Activated CD4-positive, alpha-beta T cell treated with anti-CD3 and anti-CD28 coated beads, Interleukin-2, Interleukin-6, amounts not matched to agents 100 ng/mL and 50 ng/mL, durations not matched to agents 16 hours and 8 hours (primary cell): Measurements from ENCODE around the gene EHD1.

Source experiments
- DNase-seq: peaks from one replicate; pipeline ENCODE4 v3.0.0-alpha.2; 2020

EHD1 gene

GRCh38 chr11:64841592-64842365, 36.6 kb downstream of the EHD1 start:
- no peak for DNase-seq

GRCh38 chr11:64839887-64840782, 38.3 kb downstream of the EHD1 start:
- no peak for DNase-seq

GRCh38 chr11:64839335-64839734, 39.1 kb downstream of the EHD1 start:
- DNase-seq: no peak

GRCh38 chr11:64838600-64839334, 39.7 kb downstream of the EHD1 start:
- no peak for DNase-seq

GRCh38 chr11:64837887-64838351, 40.5 kb downstream of the EHD1 start:
- DNase-seq: no peak

- no peak for DNase-seq
Measured at GRCh38 chr11:64836448-64837072, 41.9 kb downstream of the EHD1 start.

GRCh38 chr11:64835616-64836447, 42.6 kb downstream of the EHD1 start:
- DNase-seq: no peak

GRCh38 chr11:64834723-64835615, 43.5 kb downstream of the EHD1 start:
- no peak for DNase-seq

- DNase-seq: no peak
Measured at GRCh38 chr11:64834031-64834722, 44.2 kb downstream of the EHD1 start.

GRCh38 chr11:64833509-64833908, 44.9 kb downstream of the EHD1 start:
- DNase-seq: no peak

- no peak for DNase-seq
Measured at GRCh38 chr11:64833198-64833502, 45.3 kb downstream of the EHD1 start.

GRCh38 chr11:64832467-64833197, 45.8 kb downstream of the EHD1 start:
- DNase-seq: no peak

GRCh38 chr11:64831411-64831891, 47.0 kb downstream of the EHD1 start:
- DNase-seq: no peak

GRCh38 chr11:64829536-64830251, 48.7 kb downstream of the EHD1 start:
- no peak for DNase-seq

- no peak for DNase-seq
Measured at GRCh38 chr11:64827451-64827839, 51.0 kb downstream of the EHD1 start.

- DNase-seq: no peak
Measured at GRCh38 chr11:64826578-64827450, 51.6 kb downstream of the EHD1 start.

GRCh38 chr11:64826062-64826461, 52.4 kb downstream of the EHD1 start:
- DNase-seq: no peak
